ENCODE data around the gene ADA.

ADA gene

DNA sequence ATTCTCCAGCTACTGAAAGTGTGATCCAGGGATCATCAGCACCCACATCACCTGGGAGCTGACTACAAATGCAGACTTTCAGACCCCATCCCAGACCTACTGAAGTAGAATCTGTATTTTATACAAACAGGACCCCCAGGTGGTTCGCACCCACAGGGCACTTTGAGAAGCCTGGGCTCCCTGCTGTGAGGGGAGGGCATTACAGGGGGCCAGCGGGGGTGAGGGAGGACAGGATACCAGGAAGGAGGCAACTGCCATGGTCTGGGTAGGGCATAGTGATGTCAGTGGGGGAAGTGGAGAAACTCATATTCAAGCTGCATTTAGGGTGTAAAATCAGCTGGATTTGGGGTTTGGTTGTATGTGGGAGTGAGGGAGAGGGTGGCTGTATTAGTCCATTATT is 2.0 kb upstream of the ADA start:
- no peak for DNase-seq (ENCODE audit: low read depth)
- no peak overlapping the region for H3K4me3 ChIP-seq (ENCODE audit: low read depth, low read length)
- TF ChIP-seq MYC (IDR thresholded peaks at IDR 0.05; ENCODE audit: low read depth, low read length) (no peak), POLR2A (IDR thresholded peaks at IDR 0.05; ENCODE audit: extremely low read depth, insufficient read length) (no peak)
- TF ChIP-seq, protein P1, sequence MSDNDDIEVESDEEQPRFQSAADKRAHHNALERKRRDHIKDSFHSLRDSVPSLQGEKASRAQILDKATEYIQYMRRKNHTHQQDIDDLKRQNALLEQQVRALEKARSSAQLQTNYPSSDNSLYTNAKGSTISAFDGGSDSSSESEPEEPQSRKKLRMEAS (IDR thresholded peaks at IDR 0.05; ENCODE audit: low read depth, low read length): no peak
- TF ChIP-seq, protein P2, sequence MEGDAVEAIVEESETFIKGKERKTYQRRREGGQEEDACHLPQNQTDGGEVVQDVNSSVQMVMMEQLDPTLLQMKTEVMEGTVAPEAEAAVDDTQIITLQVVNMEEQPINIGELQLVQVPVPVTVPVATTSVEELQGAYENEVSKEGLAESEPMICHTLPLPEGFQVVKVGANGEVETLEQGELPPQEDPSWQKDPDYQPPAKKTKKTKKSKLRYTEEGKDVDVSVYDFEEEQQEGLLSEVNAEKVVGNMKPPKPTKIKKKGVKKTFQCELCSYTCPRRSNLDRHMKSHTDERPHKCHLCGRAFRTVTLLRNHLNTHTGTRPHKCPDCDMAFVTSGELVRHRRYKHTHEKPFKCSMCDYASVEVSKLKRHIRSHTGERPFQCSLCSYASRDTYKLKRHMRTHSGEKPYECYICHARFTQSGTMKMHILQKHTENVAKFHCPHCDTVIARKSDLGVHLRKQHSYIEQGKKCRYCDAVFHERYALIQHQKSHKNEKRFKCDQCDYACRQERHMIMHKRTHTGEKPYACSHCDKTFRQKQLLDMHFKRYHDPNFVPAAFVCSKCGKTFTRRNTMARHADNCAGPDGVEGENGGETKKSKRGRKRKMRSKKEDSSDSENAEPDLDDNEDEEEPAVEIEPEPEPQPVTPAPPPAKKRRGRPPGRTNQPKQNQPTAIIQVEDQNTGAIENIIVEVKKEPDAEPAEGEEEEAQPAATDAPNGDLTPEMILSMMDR (IDR thresholded peaks at IDR 0.05; ENCODE audit: low read depth, low read length): no peak

DNA sequence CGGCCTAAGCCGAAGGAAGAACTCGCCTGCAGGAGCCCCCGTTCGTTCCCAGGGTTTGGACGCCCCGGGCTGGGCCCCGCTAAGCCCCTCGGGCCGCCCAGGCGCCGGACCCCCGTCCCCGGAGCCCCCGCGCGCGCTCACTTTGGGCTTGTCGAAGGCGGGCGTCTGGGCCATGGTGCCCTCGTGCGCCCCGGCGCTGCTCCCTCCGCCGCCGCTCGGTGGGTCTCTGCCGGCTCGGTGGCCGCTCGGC is 140 bp downstream of the ADA start:
- TF ChIP-seq MYC (IDR thresholded peaks at IDR 0.05; ENCODE audit: low read depth, low read length) (no peak), POLR2A (IDR thresholded peaks at IDR 0.05; ENCODE audit: extremely low read depth, insufficient read length) (no peak)
- TF ChIP-seq, protein P1 (IDR thresholded peaks at IDR 0.05; ENCODE audit: low read depth, low read length): no peak
- TF ChIP-seq, protein P2 (IDR thresholded peaks at IDR 0.05; ENCODE audit: low read depth, low read length): no peak
- peak overlapping the region; percentile 59 for H3K4me3 ChIP-seq (ENCODE audit: low read depth, low read length)
- no peak for DNase-seq (ENCODE audit: low read depth)

DNA sequence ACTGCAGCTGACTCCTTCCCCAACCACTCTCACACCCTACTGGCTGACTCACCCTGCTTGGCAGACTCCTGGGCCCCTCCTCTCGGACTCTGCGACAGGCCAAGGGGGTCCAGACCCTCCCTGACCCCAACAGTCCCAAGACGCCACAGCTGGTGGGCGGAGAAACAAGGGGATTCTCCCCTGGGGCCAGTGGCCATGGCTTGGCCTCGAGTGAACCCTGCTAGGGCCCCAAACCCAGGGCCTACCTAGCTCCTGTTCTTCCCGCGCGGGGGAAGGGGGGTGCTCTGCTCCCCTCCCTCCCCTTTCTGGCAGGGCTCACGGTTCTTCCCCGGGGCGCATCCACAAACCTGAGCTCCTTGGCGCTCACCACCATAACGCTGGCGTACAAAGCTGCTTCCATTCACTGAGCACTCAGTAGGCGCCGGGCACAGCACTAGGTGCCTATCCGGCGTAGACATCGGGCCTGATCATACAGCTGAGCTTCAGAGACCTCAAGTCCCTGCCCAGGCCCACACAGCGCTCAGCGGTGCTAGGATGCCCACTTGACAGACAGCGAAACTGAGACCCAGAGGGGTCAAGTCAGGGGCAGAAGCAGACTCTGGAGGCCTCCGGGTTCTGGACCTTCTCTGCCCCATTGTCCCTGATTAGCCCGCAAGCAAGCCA is 597 bp downstream of the ADA start:
- DNase-seq (ENCODE audit: low read depth): peak; percentile 55
- TF ChIP-seq POLR2A (IDR thresholded peaks at IDR 0.05; ENCODE audit: extremely low read depth, insufficient read length): no peak
- TF ChIP-seq, protein P1 (IDR thresholded peaks at IDR 0.05; ENCODE audit: low read depth, low read length): no peak
- TF ChIP-seq MYC (IDR thresholded peaks at IDR 0.05; ENCODE audit: low read depth, low read length): no peak
- TF ChIP-seq, protein P2 (IDR thresholded peaks at IDR 0.05; ENCODE audit: low read depth, low read length): no peak
- peak overlapping the region; percentile 59 for H3K4me3 ChIP-seq (ENCODE audit: low read depth, low read length)

DNA sequence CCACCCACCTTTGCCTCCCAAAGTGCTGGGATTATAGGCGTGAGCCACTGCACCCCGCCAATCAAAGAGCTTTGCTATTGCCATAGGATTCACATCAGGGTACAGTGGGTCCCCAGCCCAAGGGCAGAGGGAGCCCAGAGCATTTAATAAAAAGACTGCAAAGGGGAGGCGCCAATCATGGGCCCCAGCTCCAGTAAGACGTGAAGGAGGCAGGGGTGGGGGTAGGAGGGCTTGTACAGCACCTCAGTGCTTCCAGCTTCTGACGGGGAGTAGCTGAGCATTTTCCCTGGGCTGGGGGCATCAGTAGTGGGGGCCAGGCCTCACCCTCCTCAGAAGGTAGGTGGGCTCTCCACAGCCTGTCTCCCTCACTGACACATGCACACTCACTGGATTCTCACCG is 1.5 kb downstream of the ADA start:
- DNase-seq (ENCODE audit: low read depth): no peak

DNA sequence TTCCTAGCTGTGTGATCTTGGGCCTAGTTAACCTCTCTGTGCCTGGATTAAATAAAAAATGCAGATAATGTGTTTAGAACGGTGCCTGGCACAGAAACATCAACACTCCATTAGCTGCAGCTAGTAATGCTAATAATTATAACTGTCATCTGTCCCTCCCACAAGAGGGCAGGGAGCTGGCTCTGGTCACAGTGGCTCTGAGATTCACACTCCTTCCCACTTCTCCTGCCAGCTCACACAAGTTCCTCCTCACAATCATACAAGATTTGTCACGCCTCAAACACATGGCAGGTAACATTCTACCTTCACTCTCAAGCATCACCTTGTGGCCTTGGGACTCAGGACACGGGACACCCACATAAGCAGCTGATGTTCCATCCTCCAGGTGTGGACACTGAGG is 2.4 kb downstream of the ADA start:
- DNase-seq (ENCODE audit: low read depth): no peak
- H3K4me3 ChIP-seq (ENCODE audit: low read depth, low read length): no peak overlapping the region
- TF ChIP-seq, protein P2 (IDR thresholded peaks at IDR 0.05; ENCODE audit: low read depth, low read length): no peak
- TF ChIP-seq POLR2A (IDR thresholded peaks at IDR 0.05; ENCODE audit: extremely low read depth, insufficient read length) (no peak), MYC (IDR thresholded peaks at IDR 0.05; ENCODE audit: low read depth, low read length) (no peak)
- TF ChIP-seq, protein P1 (IDR thresholded peaks at IDR 0.05; ENCODE audit: low read depth, low read length): no peak

More for the DNA sequence above, 1.5 kb downstream of the ADA start:
- TF ChIP-seq, protein P1 (IDR thresholded peaks at IDR 0.05; ENCODE audit: low read depth, low read length): no peak
- no peak for TF ChIP-seq POLR2A (IDR thresholded peaks at IDR 0.05; ENCODE audit: extremely low read depth, insufficient read length)
- TF ChIP-seq, protein P2 (IDR thresholded peaks at IDR 0.05; ENCODE audit: low read depth, low read length): no peak
- TF ChIP-seq MYC (IDR thresholded peaks at IDR 0.05; ENCODE audit: low read depth, low read length): no peak
- no peak overlapping the region for H3K4me3 ChIP-seq (ENCODE audit: low read depth, low read length)
